ENCODE measurements around the gene CSKMT.
A peak's percentile ranks its signal among the peaks of the same experiment; 100 is the strongest.
"Not testable (repeated sequence)": the region's sequence is repeated elsewhere in the genome, so short reads cannot be mapped to it uniquely, and the experiment has no call there.

CSKMT gene

GRCh38 chr11:62645671-62645945 lies 19.5 kb upstream of the CSKMT start:
- H3K9ac ChIP-seq: peak overlapping the region; percentile 98
- H3K27me3 ChIP-seq: no peaks in the 10 kb centered on the region
- peaks cover 76% of the 10 kb centered on the region for H3K36me3 ChIP-seq
- H3K27ac ChIP-seq: peak overlapping the region; percentile 97
- peaks cover 58% of the 10 kb centered on the region for H3K4me1 ChIP-seq
- peak overlapping the region; percentile 97 for H3K4me3 ChIP-seq
- peak overlapping the region; percentile 92 for H3K4me2 ChIP-seq
- H3K9me3 ChIP-seq: no peaks in the 10 kb centered on the region
- no peak for TF ChIP-seq Cebpa-rat (IDR thresholded peaks at IDR 0.05)
- H4K20me1 ChIP-seq: peaks cover 88% of the 10 kb centered on the region

DNA sequence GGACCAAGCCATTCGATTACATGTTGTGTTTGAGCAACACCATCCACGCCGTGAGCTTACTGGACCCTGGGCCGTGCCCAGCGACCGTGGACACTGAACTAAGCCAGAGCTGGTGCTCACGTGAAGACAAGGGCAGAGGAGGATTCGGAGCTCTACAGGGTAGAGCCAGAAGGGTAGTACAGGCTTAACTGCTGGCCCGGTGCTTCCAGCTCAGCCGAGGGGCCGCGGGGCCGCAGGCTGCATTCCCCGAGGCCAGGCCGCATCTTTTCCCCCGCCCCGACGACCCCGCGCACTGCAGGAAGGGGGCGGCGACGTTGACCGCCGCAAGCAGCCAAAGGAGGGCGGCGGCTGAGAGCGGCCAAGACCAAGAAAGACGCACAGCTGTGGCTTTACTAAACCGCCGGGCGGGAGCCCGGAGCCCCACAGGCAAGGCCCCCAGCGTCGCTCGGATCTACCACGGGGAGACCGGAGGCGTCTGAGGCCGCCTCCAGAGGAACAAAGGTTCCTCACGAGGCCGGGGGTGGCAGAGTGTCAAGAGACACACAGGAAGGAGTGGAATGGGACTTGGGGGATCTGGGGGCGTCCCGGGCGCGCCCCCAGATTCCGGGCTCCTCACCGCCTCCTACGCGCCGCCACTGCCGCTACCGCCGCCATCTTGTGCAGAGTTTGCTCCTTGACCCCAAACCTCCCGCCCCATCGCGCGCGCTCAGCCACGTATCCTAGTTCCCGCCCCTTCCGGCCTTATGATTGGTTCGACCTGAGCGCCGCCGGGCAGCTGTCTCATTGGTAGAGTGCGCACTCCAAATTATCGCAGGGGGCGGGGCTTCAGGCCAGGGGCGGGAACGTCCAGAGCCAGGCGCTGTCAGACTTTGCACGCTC lies 18.9 kb upstream of the CSKMT start, which contains the start of gene GANAB:
Gene GANAB (minus strand): TSS at position 668 of the 879 bp plus-strand sequence. CDS start 14 bp downstream, at position 654.
- H3K4me3 ChIP-seq: peak within 1 kb of the TSS; percentile 97
- no peaks in the 10 kb centered on the region for H3K27me3 ChIP-seq
- peak within 1 kb of the TSS; percentile 98 for H3K9ac ChIP-seq
- H4K20me1 ChIP-seq: peaks cover 88% of the 10 kb centered on the region
- TF ChIP-seq Cebpa-rat (IDR thresholded peaks at IDR 0.05): no peak
- peak within 1 kb of the TSS; percentile 97 for H3K27ac ChIP-seq
- H3K36me3 ChIP-seq: peaks cover 76% of the 10 kb centered on the region
- H3K4me1 ChIP-seq: peaks cover 53% of the 10 kb centered on the region
- peak within 1 kb of the TSS; percentile 92 for H3K4me2 ChIP-seq
- no peaks in the 10 kb centered on the region for H3K9me3 ChIP-seq

DNA sequence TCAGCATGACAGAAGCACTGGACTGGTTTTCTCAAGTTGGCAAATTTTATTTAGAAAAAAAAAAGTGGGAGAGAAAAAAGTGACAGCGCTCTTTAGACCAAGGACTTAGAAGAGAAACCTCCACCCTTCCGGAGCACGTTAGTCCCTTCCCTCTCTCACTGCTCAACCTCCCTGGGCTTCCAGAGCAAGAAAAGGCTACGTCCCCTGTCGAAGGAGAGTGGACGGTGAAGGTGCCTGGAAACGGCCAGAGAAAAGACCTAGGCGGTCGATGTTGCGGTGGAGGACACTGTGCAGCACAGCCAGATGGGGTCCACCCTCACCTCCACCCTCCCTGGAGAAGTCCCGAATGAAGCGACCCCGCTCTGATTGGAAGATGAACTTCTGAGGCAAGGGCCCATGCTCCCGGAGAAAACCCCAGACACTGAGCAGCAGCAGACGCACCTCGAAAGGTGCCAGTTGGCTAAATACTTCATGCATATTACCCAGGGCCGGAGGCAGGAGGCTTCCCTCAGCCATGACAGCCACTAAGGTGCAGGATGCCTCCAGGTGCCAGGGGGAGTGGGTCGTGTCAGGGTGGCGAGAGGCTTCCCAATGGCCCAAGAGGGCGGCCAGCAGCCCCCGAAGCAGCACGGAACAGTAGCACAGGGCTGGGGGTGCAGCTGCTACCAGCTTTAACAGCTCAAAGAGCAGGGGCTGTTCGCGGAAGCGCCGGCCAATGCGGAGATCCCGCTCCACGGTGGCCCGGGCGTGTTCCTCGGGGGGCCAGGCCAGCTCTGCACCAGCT lies 18.1 kb upstream of the CSKMT start:
- H3K36me3 ChIP-seq: peaks cover 74% of the 10 kb centered on the region
- peak overlapping the region; percentile 97; the same call in 1 of the 2 replicates for H3K4me3 ChIP-seq
- TF ChIP-seq Cebpa-rat (IDR thresholded peaks at IDR 0.05): no peak
- no peaks in the 10 kb centered on the region for H3K27me3 ChIP-seq
- peaks cover 53% of the 10 kb centered on the region for H3K4me1 ChIP-seq
- H3K9ac ChIP-seq: peak overlapping the region; percentile 48; the same call in 1 of the 2 replicates
- H3K9me3 ChIP-seq: no peaks in the 10 kb centered on the region
- H3K4me2 ChIP-seq: peak overlapping the region; percentile 47
- H4K20me1 ChIP-seq: peaks cover 80% of the 10 kb centered on the region
- no peak overlapping the region for H3K27ac ChIP-seq

DNA sequence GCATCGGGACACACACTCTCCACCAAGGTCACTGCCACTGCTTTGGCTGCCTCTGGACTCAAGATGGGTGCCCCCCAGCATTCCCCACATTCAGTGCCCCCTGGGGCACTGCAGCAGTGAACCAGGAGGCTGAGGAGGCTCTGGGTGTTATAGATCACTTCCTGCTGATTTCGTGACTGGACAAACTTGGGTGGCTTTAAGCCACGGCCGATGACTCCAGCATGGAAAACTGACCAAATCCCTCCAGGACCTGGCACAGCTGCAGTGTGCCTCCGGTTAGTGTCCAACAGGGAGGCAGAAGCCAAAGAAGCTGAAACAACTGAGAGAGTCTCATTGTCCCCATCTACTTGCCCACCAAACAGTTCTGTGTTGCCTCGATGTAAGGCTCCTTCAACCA lies 17.5 kb upstream of the CSKMT start:
- H3K4me1 ChIP-seq: peaks cover 53% of the 10 kb centered on the region
- H3K27ac ChIP-seq: no peak overlapping the region
- H3K9ac ChIP-seq: 0 out of 2 replicates have a peak overlapping the region, but pooled peaks have one; percentile 23
- peaks cover 68% of the 10 kb centered on the region for H3K36me3 ChIP-seq
- no peaks in the 10 kb centered on the region for H3K27me3 ChIP-seq
- H3K4me2 ChIP-seq: 0 out of 2 replicates have a peak overlapping the region, but pooled peaks have one; percentile 47
- no peak overlapping the region for H3K4me3 ChIP-seq
- H3K9me3 ChIP-seq: no peaks in the 10 kb centered on the region
- peaks cover 79% of the 10 kb centered on the region for H4K20me1 ChIP-seq
- TF ChIP-seq Cebpa-rat (IDR thresholded peaks at IDR 0.05): no peak

DNA sequence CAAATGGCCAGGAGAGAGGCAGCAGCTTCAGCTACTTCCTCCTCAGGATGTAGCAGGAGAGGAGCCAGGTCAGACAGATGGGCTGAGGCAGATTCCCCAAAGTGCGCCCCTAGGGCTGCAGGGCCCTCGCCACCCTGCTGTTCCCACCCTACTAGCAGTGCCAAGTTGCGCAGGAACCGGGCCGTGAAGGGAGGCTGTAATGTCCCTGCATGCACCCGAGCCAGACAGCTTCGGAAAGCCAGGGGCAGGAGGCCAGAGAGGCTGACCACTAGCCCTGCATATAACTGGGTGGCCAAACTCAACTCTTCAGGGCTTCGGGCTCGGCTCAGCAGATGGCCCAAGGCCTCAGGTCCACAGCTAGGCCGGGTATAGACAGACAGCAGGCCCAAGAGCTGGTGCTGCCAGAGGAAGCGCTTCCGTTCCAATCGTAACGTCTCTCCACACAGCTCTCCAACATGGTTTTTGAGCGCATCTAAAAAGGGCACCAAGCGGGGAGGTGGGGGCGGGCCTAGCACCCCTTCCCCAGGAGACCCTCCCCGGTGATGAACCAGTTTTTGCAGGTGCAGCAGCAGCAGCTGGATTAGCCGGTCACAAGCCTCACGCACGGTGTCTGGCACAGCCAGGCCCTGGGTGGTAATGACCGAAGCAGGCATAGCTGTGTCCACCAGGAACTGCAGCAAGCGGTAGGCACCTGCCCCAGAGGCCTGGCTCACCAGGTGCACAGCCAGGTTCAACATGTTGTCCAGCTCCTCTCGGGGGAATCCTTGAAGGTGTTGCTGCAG lies 16.7 kb upstream of the CSKMT start:
- H3K36me3 ChIP-seq: peaks cover 60% of the 10 kb centered on the region
- peaks cover 53% of the 10 kb centered on the region for H3K4me1 ChIP-seq
- no peaks in the 10 kb centered on the region for H3K27me3 ChIP-seq
- H3K4me2 ChIP-seq: no peak overlapping the region
- TF ChIP-seq Cebpa-rat (IDR thresholded peaks at IDR 0.05): no peak
- H4K20me1 ChIP-seq: peaks cover 74% of the 10 kb centered on the region
- peak overlapping the region; percentile 45 for H3K9ac ChIP-seq
- H3K9me3 ChIP-seq: no peaks in the 10 kb centered on the region
- H3K27ac ChIP-seq: no peak overlapping the region
- no peak overlapping the region for H3K4me3 ChIP-seq

GRCh38 chr11:62648967-62649364 lies 16.1 kb upstream of the CSKMT start:
- no peak for TF ChIP-seq Cebpa-rat (IDR thresholded peaks at IDR 0.05)
- no peaks in the 10 kb centered on the region for H3K9me3 ChIP-seq
- H3K27ac ChIP-seq: no peak overlapping the region
- H3K9ac ChIP-seq: peak overlapping the region; percentile 45
- peaks cover 53% of the 10 kb centered on the region for H3K4me1 ChIP-seq
- H4K20me1 ChIP-seq: peaks cover 68% of the 10 kb centered on the region
- H3K4me3 ChIP-seq: no peak overlapping the region
- H3K36me3 ChIP-seq: peaks cover 54% of the 10 kb centered on the region
- no peaks in the 10 kb centered on the region for H3K27me3 ChIP-seq
- no peak overlapping the region for H3K4me2 ChIP-seq

DNA sequence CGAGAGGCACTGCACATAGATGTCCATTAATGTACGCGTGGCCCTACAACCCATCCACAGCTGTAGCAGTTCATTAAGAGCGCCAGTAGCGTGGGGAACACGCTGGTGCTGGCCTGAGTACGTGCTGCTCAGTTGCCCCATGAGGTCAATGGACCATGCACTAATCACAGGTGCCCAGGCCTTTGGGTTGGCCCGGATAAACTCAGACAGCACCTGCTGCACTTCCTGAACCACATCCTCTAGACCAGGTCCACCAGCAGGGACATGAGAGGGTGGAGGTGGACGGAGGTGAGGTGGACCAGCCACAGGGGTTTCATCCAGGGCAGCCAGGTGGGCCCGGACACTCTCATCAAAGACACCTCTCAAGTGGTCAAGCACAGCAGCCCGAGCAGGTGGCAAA lies 15.6 kb upstream of the CSKMT start:
- peaks cover 49% of the 10 kb centered on the region for H3K36me3 ChIP-seq
- peaks cover 49% of the 10 kb centered on the region for H3K4me1 ChIP-seq
- H3K4me3 ChIP-seq: no peak overlapping the region
- H3K9me3 ChIP-seq: no peaks in the 10 kb centered on the region
- no peak for TF ChIP-seq Cebpa-rat (IDR thresholded peaks at IDR 0.05)
- no peak overlapping the region for H3K4me2 ChIP-seq
- no peaks in the 10 kb centered on the region for H3K27me3 ChIP-seq
- H3K9ac ChIP-seq: peak overlapping the region; percentile 45; the same call in 1 of the 2 replicates
- H4K20me1 ChIP-seq: peaks cover 63% of the 10 kb centered on the region
- H3K27ac ChIP-seq: no peak overlapping the region

DNA sequence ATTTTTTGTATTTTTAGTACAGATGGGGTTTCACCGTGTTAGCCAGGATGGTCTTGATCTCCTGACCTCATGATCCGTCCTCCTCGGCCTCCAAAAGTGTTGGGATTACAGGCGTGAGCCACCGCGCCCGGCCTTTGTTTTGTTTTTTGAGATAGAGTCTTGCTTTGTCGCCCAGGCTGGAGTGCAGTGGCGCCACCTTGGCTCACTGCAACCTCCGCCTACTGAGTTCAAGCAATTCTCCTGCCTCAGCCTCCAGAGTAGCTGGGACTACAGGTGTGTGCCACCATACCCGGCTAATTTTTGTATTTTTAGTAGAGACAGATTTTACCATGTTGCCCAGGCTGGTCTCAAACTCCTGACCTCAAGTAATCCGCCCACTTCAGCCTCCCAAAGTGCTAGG lies 14.8 kb upstream of the CSKMT start:
- H3K4me3 ChIP-seq, H3K4me2 ChIP-seq, H3K27me3 ChIP-seq, H3K9me3 ChIP-seq, H3K27ac ChIP-seq: not testable (repeated sequence)
- Histone ChIP-seq H3K36me3 (peaks cover 45% of the 10 kb centered on the region), H4K20me1 (peaks cover 56% of the 10 kb centered on the region), H3K4me1 (peaks cover 41% of the 10 kb centered on the region), H3K9ac (peak overlapping the region; percentile 35; the same call in 1 of the 2 replicates)

- H3K4me1 ChIP-seq: peaks cover 30% of the 10 kb centered on the region
- H3K4me2 ChIP-seq: peak overlapping the region; percentile 88
- TF ChIP-seq Cebpa-rat (IDR thresholded peaks at IDR 0.05): no peak
- peaks cover 41% of the 10 kb centered on the region for H4K20me1 ChIP-seq
- H3K9ac ChIP-seq: peak overlapping the region; percentile 97
- H3K27me3 ChIP-seq: no peaks in the 10 kb centered on the region
- H3K27ac ChIP-seq: peak overlapping the region; percentile 95
- peaks cover 40% of the 10 kb centered on the region for H3K36me3 ChIP-seq
- H3K9me3 ChIP-seq: no peaks in the 10 kb centered on the region
- peak overlapping the region; percentile 89 for H3K4me3 ChIP-seq
Observed at GRCh38 chr11:62652161-62653006, 12.7 kb upstream of the CSKMT start.
